HCT116 (cell line): ENCODE results near the gene ITM2C. TPM values are rescaled to one million over a fixed set of nuclear protein-coding genes. Genes with fewer than 3 reads are reported as not detected.
A peak's percentile ranks its signal among the peaks of the same experiment; 100 is the strongest.

Experiments used
- ATAC-seq: fragments of 200-7000 bp; cut with Tn5 transposase; 2 replicates; pipeline ENCODE4 v1.9.1; 2020; ENCODE audit warnings: mild to moderate bottlenecking, moderate library complexity
- BruUV-seq: library from RNA; stranded (reverse); fragments of 400-500 nt; replicated peaks from 2 replicates; lab custom pipeline; 2021; lab: Mats Ljungman, UMichigan
- CTCF ChIA-PET: fragments of 300-600 bp; sonication (Branson Sonifier 250); formaldehyde crosslinking; loops from one replicate; lab custom pipeline; 2021; ENCODE audit warnings: antibody characterized with exemption; lab: Charles Lee
- POLR2A ChIA-PET: fragments of 300-600, 350-600 bp; sonication (Branson Sonifier 250); formaldehyde crosslinking; loops from one replicate; lab custom pipeline; 2021; ENCODE audit warnings: antibody characterized with exemption; lab: Charles Lee
- RAD21 ChIA-PET, 2 experiments: fragments of 300-600 bp; sonication (Branson Sonifier 250); formaldehyde crosslinking; loops; one replicate each; lab custom pipeline; 2023; ENCODE audit warnings: low total read pairs in 2 of 2; ENCODE audit not compliant: uncharacterized antibody in 2 of 2, unreplicated experiment in 2 of 2, low non-redundant PET in 1 of 2; lab: Charles Lee
- DNase-seq: peaks from one replicate; pipeline ENCODE4 v3.0.0-alpha.2; 2010; ENCODE audit warnings: low read depth, low spot score
- H2AFZ ChIP-seq: fragments of 200-600 bp; shearing (Covaris generic), sonication (generic); 2 replicates; pipeline ENCODE4 v1.6.1; 2017; ENCODE audit warnings: low read depth, mixed run types, mixed read lengths, antibody characterized with exemption, low read length; ENCODE audit not compliant: poor library complexity, severe bottlenecking
- H3K27ac ChIP-seq: 2 replicates; pipeline ENCODE4 v1.5.1; 2012; ENCODE audit warnings: low read depth, low read length
- H3K27me3 ChIP-seq: fragments of 200-600 bp; sonication (generic); 2 replicates; pipeline ENCODE4 v1.6.1; 2016; ENCODE audit warnings: mixed run types, low read length, mixed read lengths; ENCODE audit not compliant: insufficient read depth
- H3K36me3 ChIP-seq, 2 experiments: fragments of 200-500 bp in 1 of 2; fragments of 200-600 bp in 1 of 2; sonication (Bioruptor generic) in 1 of 2; sonication (generic) in 1 of 2; 2 replicates each; pipeline versions ENCODE4 v1.5.1 to v1.6.1; 2014 to 2016; ENCODE audit warnings: low read length in 2 of 2, inconsistent platforms in 1 of 2, mixed read lengths in 1 of 2, mixed run types in 1 of 2; ENCODE audit not compliant: insufficient read depth in 2 of 2, control insufficient read depth in 1 of 2
- H3K4me1 ChIP-seq, 2 experiments: fragments of 200-600 bp in 1 of 2; sonication (generic) in 1 of 2; 2 replicates each; pipeline versions ENCODE4 v1.5.1 to v1.6.1; 2012 to 2017; ENCODE audit warnings: low read length in 2 of 2, inconsistent platforms in 1 of 2, mild to moderate bottlenecking in 1 of 2, mixed read lengths in 1 of 2, mixed run types in 1 of 2, moderate library complexity in 1 of 2; ENCODE audit not compliant: insufficient read depth in 2 of 2, control insufficient read depth in 1 of 2
- H3K4me2 ChIP-seq: fragments of 200-600 bp; sonication (generic); 2 replicates; pipeline ENCODE4 v1.6.1; 2017; ENCODE audit warnings: mixed run types, low read length, mixed read lengths
- H3K4me3 ChIP-seq, 2 experiments: fragments of 200-600 bp in 1 of 2; sonication (generic) in 1 of 2; replicated peaks in 1 of 2; 2 replicates each; pipeline ENCODE4 v1.5.1; 2011 to 2016; ENCODE audit warnings: low read length in 2 of 2, control low read depth in 1 of 2, low read depth in 1 of 2, mild to moderate bottlenecking in 1 of 2, mixed read lengths in 1 of 2, mixed run types in 1 of 2
- H3K79me2 ChIP-seq: fragments of 200-600 bp; sonication (generic); 2 replicates; pipeline ENCODE4 v1.6.1; 2017; ENCODE audit warnings: mild to moderate bottlenecking, mixed run types, low read length, moderate library complexity, mixed read lengths; ENCODE audit not compliant: insufficient read depth
- H3K9ac ChIP-seq: fragments of 200-600 bp; sonication (generic); 2 replicates; pipeline ENCODE4 v1.6.1; 2016; ENCODE audit warnings: low read length, mixed read lengths
- H3K9me2 ChIP-seq: fragments of 200-600 bp; sonication (generic), shearing (Covaris generic); 2 replicates; pipeline ENCODE4 v1.6.1; 2017; ENCODE audit warnings: mixed run types, mild to moderate bottlenecking, moderate library complexity; ENCODE audit not compliant: insufficient read depth
- H3K9me3 ChIP-seq, 2 experiments: fragments of 200-500 bp in 1 of 2; fragments of 200-600 bp in 1 of 2; sonication (Bioruptor generic) in 1 of 2; sonication (generic) in 1 of 2; 2 replicates each; pipeline ENCODE4 v1.6.1; 2014 to 2017; ENCODE audit warnings: low read length in 2 of 2, mixed read lengths in 2 of 2, inconsistent platforms in 1 of 2, low read depth in 1 of 2, mild to moderate bottlenecking in 1 of 2, mixed run types in 1 of 2, moderate library complexity in 1 of 2; ENCODE audit not compliant: control insufficient read depth in 1 of 2, insufficient read depth in 1 of 2
- H4K20me1 ChIP-seq: fragments of 200-600 bp; sonication (generic), shearing (Covaris generic); 2 replicates; pipeline ENCODE4 v1.6.1; 2017; ENCODE audit warnings: mixed run types, mild to moderate bottlenecking, moderate library complexity; ENCODE audit not compliant: insufficient read depth
- EZH2 ChIP-seq: fragments of 200-600 bp; sonication (generic); IDR thresholded peaks from 2 replicates; pipeline ENCODE4 v1.6.1; 2017; ENCODE audit warnings: antibody characterized with exemption, mixed run types
- EZH2phosphoT487 ChIP-seq: fragments of 200-600 bp; IDR thresholded peaks from 2 replicates; pipeline ENCODE4 v1.6.1; 2018; ENCODE audit warnings: antibody characterized with exemption, borderline replicate concordance
- MAX ChIP-seq: IDR thresholded peaks from 2 replicates; pipeline ENCODE4 v1.6.1; 2012
- SP1 ChIP-seq: IDR thresholded peaks from 2 replicates; pipeline ENCODE4 v1.6.1; 2012; ENCODE audit warnings: low read depth
- SRF ChIP-seq: IDR thresholded peaks from 2 replicates; pipeline ENCODE4 v1.6.1; 2012; ENCODE audit warnings: low read depth
- ZFX ChIP-seq: fragments of 450-650 bp; IDR thresholded peaks from 2 replicates; pipeline ENCODE4 v1.6.1; 2017
- intact Hi-C: fragments of 100-400 bp; cut with micrococcal nuclease; formaldehyde crosslinking; loops from 2 replicates; pipeline ENCODE4 v1.10.0; 2022
- total RNA-seq: library from RNA; stranded (reverse); gene quantifications from one replicate; pipeline ENCODE4 v1.2.1, GENCODE V29; 2021; ENCODE audit not compliant: unreplicated experiment
- TF ChIP-seq, protein P1 (sequence below): IDR thresholded peaks from 2 replicates; pipeline ENCODE4 v1.6.1; 2012; ENCODE audit warnings: low read depth

Gene ITM2C
- total RNA-seq, 1 experiment from 2014 or later, result 117 TPM

- no peak for TF ChIP-seq ZFX
Observed at GRCh38 chr2:230893841-230894781, 29.4 kb downstream of the ITM2C start (continued).

DNA sequence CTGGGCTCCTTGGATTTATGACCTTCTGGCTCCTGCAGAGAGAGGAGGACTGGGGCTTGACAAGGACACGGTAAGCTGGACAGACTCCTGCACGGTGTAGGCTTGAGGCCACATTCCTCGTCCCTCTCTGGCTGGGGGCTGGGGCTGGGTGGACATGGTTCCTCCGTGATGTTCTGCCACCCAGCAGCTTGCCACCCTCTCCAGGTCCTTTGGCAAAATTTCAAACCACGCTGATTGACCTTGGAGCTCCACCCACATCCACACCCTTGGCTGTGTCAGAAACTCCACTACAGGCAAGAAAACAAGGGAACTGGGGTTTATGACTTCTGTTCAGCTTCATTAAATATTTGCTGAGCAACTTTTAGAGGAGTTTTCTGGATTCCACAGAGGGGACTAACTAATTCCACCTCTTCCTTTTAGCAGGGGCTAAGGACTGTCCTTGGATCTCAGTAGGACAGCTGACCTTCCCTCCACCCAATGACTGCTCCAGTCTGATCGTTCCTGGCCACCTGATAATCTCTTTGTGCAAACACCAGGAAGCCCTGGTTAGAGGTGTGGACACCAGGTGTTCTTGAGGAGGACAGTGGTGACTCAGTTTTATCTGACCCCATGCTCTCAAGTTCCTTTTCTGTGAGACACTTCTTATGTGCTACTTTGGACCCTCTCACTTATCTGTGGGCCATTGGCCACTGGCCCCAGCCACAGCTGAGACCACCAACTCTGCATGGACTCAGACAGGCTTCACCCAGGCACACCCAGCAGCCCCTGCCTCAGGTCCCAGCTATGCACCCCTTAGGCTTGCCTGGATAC is 31.0 kb downstream of the ITM2C start:
- Histone ChIP-seq H3K9ac (no peak overlapping the region), H3K4me2 (peak overlapping the region; percentile 9; the same call in 1 of the 2 replicates), H3K4me1 (peaks cover 0 to 8% of the 10 kb centered on the region in 2 experiments; a peak in 2 of 4 replicates), H4K20me1 (no peaks in the 10 kb centered on the region), H3K79me2 (no peaks in the 10 kb centered on the region), H3K36me3 (no peaks in the 10 kb centered on the region), H3K27ac (no peak overlapping the region), H2AFZ (no peak overlapping the region), H3K9me2 (no peaks in the 10 kb centered on the region), H3K27me3 (peaks cover 10% of the 10 kb centered on the region; the same call in 1 of the 2 replicates)
- intact Hi-C loops, result no loop called here
- no TSS peak for BruUV-seq
- ChIA-PET RAD21 (interaction anchor here in 1 of 2 experiments (0.6 kb wide), 1 partner anchor 24 kb away, joined by 3 read pairs; no protein-coding TSS in a partner anchor), CTCF (interaction anchor here (1.1 kb wide), 1 partner anchor 31 kb away, joined by 3 read pairs; the partner anchor contains the start of gene ITM2C)
- no peak for DNase-seq
- no peak for TF ChIP-seq ZFX
- no peak for TF ChIP-seq MAX
- TF ChIP-seq EZH2, result no peak
- TF ChIP-seq SRF, result no peak
- TF ChIP-seq, protein P1, sequence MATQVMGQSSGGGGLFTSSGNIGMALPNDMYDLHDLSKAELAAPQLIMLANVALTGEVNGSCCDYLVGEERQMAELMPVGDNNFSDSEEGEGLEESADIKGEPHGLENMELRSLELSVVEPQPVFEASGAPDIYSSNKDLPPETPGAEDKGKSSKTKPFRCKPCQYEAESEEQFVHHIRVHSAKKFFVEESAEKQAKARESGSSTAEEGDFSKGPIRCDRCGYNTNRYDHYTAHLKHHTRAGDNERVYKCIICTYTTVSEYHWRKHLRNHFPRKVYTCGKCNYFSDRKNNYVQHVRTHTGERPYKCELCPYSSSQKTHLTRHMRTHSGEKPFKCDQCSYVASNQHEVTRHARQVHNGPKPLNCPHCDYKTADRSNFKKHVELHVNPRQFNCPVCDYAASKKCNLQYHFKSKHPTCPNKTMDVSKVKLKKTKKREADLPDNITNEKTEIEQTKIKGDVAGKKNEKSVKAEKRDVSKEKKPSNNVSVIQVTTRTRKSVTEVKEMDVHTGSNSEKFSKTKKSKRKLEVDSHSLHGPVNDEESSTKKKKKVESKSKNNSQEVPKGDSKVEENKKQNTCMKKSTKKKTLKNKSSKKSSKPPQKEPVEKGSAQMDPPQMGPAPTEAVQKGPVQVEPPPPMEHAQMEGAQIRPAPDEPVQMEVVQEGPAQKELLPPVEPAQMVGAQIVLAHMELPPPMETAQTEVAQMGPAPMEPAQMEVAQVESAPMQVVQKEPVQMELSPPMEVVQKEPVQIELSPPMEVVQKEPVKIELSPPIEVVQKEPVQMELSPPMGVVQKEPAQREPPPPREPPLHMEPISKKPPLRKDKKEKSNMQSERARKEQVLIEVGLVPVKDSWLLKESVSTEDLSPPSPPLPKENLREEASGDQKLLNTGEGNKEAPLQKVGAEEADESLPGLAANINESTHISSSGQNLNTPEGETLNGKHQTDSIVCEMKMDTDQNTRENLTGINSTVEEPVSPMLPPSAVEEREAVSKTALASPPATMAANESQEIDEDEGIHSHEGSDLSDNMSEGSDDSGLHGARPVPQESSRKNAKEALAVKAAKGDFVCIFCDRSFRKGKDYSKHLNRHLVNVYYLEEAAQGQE, result no peak
- no peak for TF ChIP-seq SP1
- TF ChIP-seq EZH2phosphoT487, result no peak
- TF ChIP-seq, all 23 proteins: peak for 0
- no peaks in the 10 kb centered on the region for H3K9me3 ChIP-seq
- no peak overlapping the region for H3K4me3 ChIP-seq
- POLR2A ChIA-PET, result no interaction called here
- peak; percentile 27; the same call in 1 of the 2 replicates for ATAC-seq
